Activated CD4-positive, alpha-beta T cell treated with anti-CD3 and anti-CD28 coated beads for 24 hours (primary cell): ENCODE data around the gene SELENOK.

Source experiments
- DNase-seq, 2 donors: peaks; one replicate each; pipeline ENCODE4 v3.0.0-alpha.2; 2020; ENCODE audit warnings: low read depth in 2 of 2

The SELENOK gene

DNA sequence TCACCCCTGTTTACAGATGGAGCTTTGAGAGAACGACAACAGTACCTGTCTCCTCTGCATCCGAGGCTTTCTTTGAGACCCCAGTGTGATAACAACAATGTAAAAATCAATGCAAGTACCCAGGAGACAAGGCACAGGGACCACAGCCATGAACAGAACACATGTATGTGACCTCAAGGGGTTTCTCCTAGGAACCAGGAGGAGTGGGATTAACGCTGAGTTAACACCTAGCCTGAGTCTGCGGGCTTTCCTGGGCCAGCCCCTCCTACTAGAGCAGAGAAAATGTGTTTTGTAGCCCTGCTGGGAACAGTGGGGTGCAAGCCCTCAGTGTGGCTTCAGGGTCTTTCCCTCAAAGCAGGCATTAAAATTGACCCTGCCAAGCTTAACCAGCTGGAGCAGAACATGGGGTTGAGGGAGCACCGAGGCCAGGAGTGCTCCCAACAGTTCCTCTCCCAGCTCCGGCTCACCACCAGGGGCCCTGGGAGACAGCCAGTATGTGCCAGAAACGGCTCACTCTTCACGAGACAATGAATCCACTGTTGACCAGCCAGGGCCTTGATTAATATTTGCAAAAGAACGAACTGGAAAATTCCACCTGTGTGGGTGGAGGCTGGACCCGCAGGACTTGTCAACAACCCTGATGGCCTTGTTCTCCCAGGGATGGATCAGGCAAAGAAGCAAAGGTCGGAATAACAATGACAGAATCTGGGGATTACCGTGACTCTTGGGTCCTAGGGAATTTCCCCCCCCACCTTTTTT lies 49.0 kb downstream of the SELENOK start:
- no peak for DNase-seq

DNA sequence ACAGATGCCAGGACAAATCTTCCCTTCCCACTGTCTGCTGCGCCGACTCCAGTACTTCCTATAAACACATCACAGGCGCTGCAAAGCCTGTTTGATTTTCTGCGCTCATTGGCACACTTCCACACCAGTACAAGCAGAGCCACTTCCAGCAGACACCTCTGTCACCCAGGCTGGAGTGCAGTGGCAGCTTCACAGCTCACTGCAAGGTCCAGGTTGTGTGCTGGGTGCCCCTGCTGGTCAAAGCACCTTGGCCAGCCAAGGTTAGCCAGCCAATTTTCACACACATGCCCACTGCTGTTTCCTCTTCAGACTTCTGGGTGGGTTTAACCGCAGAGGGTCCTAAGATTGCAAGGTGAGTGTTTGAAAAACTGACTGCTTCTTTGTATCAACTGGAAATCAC lies 50.4 kb downstream of the SELENOK start:
- no peak for DNase-seq

DNA sequence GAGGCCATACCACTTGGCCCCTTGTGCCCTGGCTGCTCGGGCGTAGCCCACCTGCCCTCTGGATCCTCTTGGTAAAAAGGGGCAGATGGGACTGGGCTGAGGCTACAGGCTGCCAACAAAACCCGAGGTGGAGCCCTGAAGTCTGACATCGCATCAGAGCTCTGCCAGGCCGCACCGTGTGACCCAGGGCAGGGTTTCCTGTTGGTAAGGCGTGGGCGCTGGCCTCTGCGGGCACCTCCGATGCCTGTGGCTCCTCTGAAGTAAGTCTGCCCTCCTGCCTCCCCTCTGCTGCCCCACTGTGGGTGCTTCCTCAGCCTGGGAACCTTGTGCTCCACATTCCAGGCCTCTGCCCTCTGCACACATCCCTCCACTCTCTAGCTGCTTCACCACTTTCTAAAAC lies 54.3 kb downstream of the SELENOK start:
- no peak for DNase-seq

DNA sequence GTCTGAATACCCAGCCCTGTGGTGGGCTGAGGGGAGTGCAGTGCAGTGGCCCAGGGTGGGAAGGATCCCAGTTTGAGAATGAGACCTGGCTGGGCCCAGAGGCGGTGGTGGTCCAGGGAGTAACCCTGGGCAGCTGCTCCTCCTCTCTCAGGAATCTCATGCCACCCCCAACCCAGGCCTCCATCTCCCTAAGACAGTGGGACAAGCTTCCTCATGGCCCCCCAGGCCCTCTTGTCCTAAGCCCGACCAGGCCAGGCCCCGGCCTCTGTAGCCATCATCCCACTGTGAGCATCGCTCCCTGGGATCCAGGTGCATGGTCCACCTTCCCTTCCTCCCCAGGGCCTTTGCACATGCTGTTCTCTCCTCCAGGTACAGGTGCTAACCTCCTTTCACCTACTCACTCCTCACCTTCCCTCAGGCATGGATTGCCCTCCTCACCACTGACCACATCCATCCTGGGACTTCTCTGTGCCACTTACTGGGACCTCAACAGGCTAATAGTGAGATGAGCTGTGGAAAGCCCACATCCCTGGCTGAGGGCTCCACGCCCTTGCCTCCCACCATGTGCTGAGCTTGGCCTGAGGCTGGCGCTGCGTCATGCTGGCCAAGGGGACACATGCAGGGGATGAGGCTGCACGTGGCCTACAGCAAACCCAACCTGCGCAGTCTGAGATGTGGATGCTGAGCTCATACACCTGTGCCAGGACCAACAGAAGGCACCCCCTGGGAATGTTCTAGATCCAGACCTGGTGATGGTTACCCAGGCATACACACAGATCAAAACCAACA lies 55.4 kb downstream of the SELENOK start:
- DNase-seq, result no peak

DNA sequence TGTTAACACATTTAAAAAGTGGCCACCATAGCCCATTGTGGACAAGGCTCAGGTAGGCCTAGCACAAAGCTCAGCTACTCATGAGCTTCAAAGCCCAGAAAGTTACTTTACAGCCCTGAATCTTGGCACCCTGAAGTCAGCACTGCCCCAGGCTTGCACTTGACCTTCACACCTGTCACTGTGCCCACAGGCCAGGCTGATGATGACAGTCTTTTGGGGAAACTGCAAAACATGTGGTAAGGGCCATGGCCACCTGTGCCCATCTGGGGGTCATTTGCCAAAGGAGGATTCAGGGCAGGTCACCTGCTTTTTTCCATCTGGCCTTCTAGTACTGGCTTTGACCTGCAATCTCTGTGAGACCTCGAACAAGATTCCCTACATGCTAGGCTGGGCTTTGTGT lies 56.4 kb downstream of the SELENOK start:
- DNase-seq, result no peak

DNA sequence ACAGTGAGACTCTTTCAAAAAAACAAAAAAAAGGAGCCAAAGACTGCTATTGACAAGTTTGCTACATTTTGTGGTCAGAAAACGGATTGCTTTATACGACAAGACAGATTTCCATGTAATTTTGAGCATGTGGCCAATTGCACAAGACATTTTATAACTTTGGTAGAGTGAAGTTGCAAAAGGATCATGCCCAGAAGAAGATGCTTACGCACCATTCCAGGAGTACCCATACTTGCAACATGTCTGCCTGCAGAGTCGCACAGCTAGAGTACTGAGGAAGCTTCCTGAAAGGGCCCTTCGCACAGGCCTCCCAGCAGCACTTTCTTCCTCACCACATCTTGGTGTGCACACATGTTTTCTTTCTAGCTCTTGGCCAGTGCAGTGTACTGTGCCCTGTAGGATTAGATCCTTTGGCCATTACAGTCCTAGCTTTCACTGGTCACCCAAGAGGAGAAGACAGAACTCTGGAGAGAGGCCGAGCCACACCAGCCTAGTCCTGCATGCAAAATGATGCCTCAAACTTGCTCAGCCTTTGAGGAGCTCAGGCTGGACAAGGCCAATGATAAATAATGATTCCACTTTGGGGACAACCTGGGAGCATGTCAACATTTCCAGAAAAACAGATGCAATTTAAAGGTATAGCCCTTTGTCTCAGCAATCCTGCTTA lies 57.1 kb downstream of the SELENOK start:
- no peak for DNase-seq
